ENCODE measurements around the gene ALOX5. TPM values are rescaled to one million over a fixed set of nuclear protein-coding genes. Genes with fewer than 3 reads are reported as not detected.
"Not testable (repeated sequence)": the region's sequence is repeated elsewhere in the genome, so short reads cannot be mapped to it uniquely, and the experiment has no call there.

Gene ALOX5
- total RNA-seq, 1 donor from 2014 or later: 1.6 TPM

GRCh38 chr10:45480294-45480693, 106.3 kb downstream of the ALOX5 start:
- no peak overlapping the region for H3K4me3 Mint-ChIP-seq

GRCh38 chr10:45481100-45481499, 107.1 kb downstream of the ALOX5 start:
- H3K9me3 Mint-ChIP-seq: peaks cover 25% of the 10 kb centered on the region

More at GRCh38 chr10:45480294-45480693, 106.3 kb downstream of the ALOX5 start:
- Histone ChIP-seq H3K27ac (no peak overlapping the region), H3K4me1 (no peaks in the 10 kb centered on the region), H3K27me3 (no peaks in the 10 kb centered on the region), H3K9ac (no peak overlapping the region), H3K9me3 (ENCODE audit: low read depth) (no peaks in the 10 kb centered on the region), H3K36me3 (no peaks in the 10 kb centered on the region), H3K4me3 (no peak overlapping the region), H2AFZ (replicated peaks) (no peak overlapping the region), H3F3A (ENCODE audit: low read depth) (no peaks in the 10 kb centered on the region), H3K4me2 (no peak overlapping the region), H3K79me2 (ENCODE audit: low read depth) (no peaks in the 10 kb centered on the region), H4K20me1 (ENCODE audit: low read depth) (no peaks in the 10 kb centered on the region)
- peaks cover 5% of the 10 kb centered on the region for H3K36me3 Mint-ChIP-seq
- peaks cover 3% of the 10 kb centered on the region for H3K27me3 Mint-ChIP-seq (ENCODE audit: insufficient read depth, low read depth)
- no peaks in the 10 kb centered on the region for H3K4me1 Mint-ChIP-seq
- no peak for DNase-seq (ENCODE audit: low spot score)
- no peak for TF ChIP-seq EZH2 (IDR thresholded peaks at IDR 0.05)
- no peak for TF ChIP-seq CTCF (IDR thresholded peaks at IDR 0.05)
- no peak for TF ChIP-seq EZH2phosphoT487 (IDR thresholded peaks at IDR 0.05)
- H3K9me3 Mint-ChIP-seq: peaks cover 30% of the 10 kb centered on the region
- H3K27ac Mint-ChIP-seq: no peak overlapping the region

GRCh38 chr10:45483002-45483401, 109.0 kb downstream of the ALOX5 start:
- no peaks in the 10 kb centered on the region for H3F3A ChIP-seq (ENCODE audit: low read depth)
- H3K36me3 ChIP-seq: no peaks in the 10 kb centered on the region
- peaks cover 15% of the 10 kb centered on the region for H3K9me3 Mint-ChIP-seq
- H3K27ac Mint-ChIP-seq: no peak overlapping the region
- H3K4me1 ChIP-seq: no peaks in the 10 kb centered on the region
- H3K9ac ChIP-seq: no peak overlapping the region
- H3K4me3 Mint-ChIP-seq: no peak overlapping the region
- no peaks in the 10 kb centered on the region for H3K4me1 Mint-ChIP-seq
- H3K27me3 Mint-ChIP-seq (ENCODE audit: insufficient read depth, low read depth): no peaks in the 10 kb centered on the region
- no peak overlapping the region for H3K4me3 ChIP-seq
- H2AFZ ChIP-seq (replicated peaks): no peak overlapping the region
- no peak overlapping the region for H3K27ac ChIP-seq
- H3K4me2 ChIP-seq: no peak overlapping the region
- H3K9me3 ChIP-seq (ENCODE audit: low read depth): no peaks in the 10 kb centered on the region
- H3K36me3 Mint-ChIP-seq: peaks cover 2% of the 10 kb centered on the region
- H4K20me1 ChIP-seq (ENCODE audit: low read depth): no peaks in the 10 kb centered on the region
- H3K79me2 ChIP-seq (ENCODE audit: low read depth): no peaks in the 10 kb centered on the region
- no peak for DNase-seq (ENCODE audit: low spot score)
- H3K27me3 ChIP-seq: no peaks in the 10 kb centered on the region
- TF ChIP-seq CTCF (IDR thresholded peaks at IDR 0.05) (no peak), EZH2 (IDR thresholded peaks at IDR 0.05) (no peak), EZH2phosphoT487 (IDR thresholded peaks at IDR 0.05) (no peak)

More at GRCh38 chr10:45481100-45481499, 107.1 kb downstream of the ALOX5 start:
- not testable (repeated sequence) for H3K4me1 ChIP-seq; H3K27me3 ChIP-seq; H3K4me3 ChIP-seq; H3K27me3 Mint-ChIP-seq (ENCODE audit: insufficient read depth, low read depth); H3K9me3 ChIP-seq (ENCODE audit: low read depth); H3K27ac Mint-ChIP-seq; H3K36me3 ChIP-seq; H3K27ac ChIP-seq; H2AFZ ChIP-seq (replicated peaks); DNase-seq (ENCODE audit: low spot score); H3K4me1 Mint-ChIP-seq; H3K9ac ChIP-seq; H3K4me3 Mint-ChIP-seq; H3F3A ChIP-seq (ENCODE audit: low read depth); H3K79me2 ChIP-seq (ENCODE audit: low read depth); H3K4me2 ChIP-seq; H3K36me3 Mint-ChIP-seq; H4K20me1 ChIP-seq (ENCODE audit: low read depth)

GRCh38 chr10:45487735-45488134, 113.7 kb downstream of the ALOX5 start:
- H3K27me3 ChIP-seq: no peaks in the 10 kb centered on the region
- Mint-ChIP-seq H3K27me3 (ENCODE audit: insufficient read depth, low read depth) (peaks cover 2% of the 10 kb centered on the region), H3K4me1 (no peaks in the 10 kb centered on the region), H3K36me3 (no peaks in the 10 kb centered on the region), H3K27ac (no peak overlapping the region), H3K4me3 (no peak overlapping the region), H3K9me3 (no peaks in the 10 kb centered on the region)
- no peaks in the 10 kb centered on the region for H3K9me3 ChIP-seq (ENCODE audit: low read depth)
- TF ChIP-seq CTCF (IDR thresholded peaks at IDR 0.05) (no peak), EZH2 (IDR thresholded peaks at IDR 0.05) (no peak), EZH2phosphoT487 (IDR thresholded peaks at IDR 0.05) (no peak)
- H4K20me1 ChIP-seq (ENCODE audit: low read depth): no peaks in the 10 kb centered on the region
- no peaks in the 10 kb centered on the region for H3K36me3 ChIP-seq
- no peak overlapping the region for H3K4me3 ChIP-seq
- DNase-seq (ENCODE audit: low spot score): no peak
- H3K9ac ChIP-seq: no peak overlapping the region
- H3K4me1 ChIP-seq: no peaks in the 10 kb centered on the region
- no peaks in the 10 kb centered on the region for H3K79me2 ChIP-seq (ENCODE audit: low read depth)
- H3K4me2 ChIP-seq: no peak overlapping the region
- no peak overlapping the region for H3K27ac ChIP-seq
- no peaks in the 10 kb centered on the region for H3F3A ChIP-seq (ENCODE audit: low read depth)
- no peak overlapping the region for H2AFZ ChIP-seq (replicated peaks)
